Activated CD8-positive, alpha-beta T cell treated with anti-CD3 and anti-CD28 coated beads, Interleukin-2, amount 10 ng/mL, durations not matched to agents 7 days and 5 days (primary cell): ENCODE data around the gene NVL. TPM values are rescaled to one million over a fixed set of nuclear protein-coding genes. Genes with fewer than 3 reads are reported as not detected.

Experiments used
- ATAC-seq: fragments of 150-1000 bp; cut with Tn5 transposase; one replicate; pipeline ENCODE4 v1.10.0; 2021; ENCODE audit warnings: moderate library complexity
- CTCF ChIA-PET: fragments of 350-600 bp; sonication (Branson Sonifier 250); formaldehyde crosslinking; loops from one replicate; lab custom pipeline; 2021; ENCODE audit warnings: antibody characterized with exemption; lab: Charles Lee
- POLR2A ChIA-PET: fragments of 350-600 bp; sonication (Branson Sonifier 250); formaldehyde crosslinking; loops from one replicate; lab custom pipeline; 2021; ENCODE audit warnings: antibody characterized with exemption; lab: Charles Lee
- DNase-seq: peaks from one replicate; pipeline ENCODE4 v3.0.0-alpha.2; 2020
- H3K27ac Mint-ChIP-seq: one replicate; pipeline ENCODE4 v1.8.0; 2021; ENCODE audit warnings: mild to moderate bottlenecking, mixed read lengths
- H3K27me3 Mint-ChIP-seq: one replicate; pipeline ENCODE4 v1.8.0; 2021; ENCODE audit warnings: low read depth, mixed read lengths
- H3K36me3 Mint-ChIP-seq: one replicate; pipeline ENCODE4 v1.8.0; 2021; ENCODE audit warnings: low read depth, mixed read lengths
- H3K4me1 Mint-ChIP-seq: one replicate; pipeline ENCODE4 v1.8.0; 2021; ENCODE audit warnings: low read depth, mixed read lengths
- H3K4me3 Mint-ChIP-seq: one replicate; pipeline ENCODE4 v1.8.0; 2021; ENCODE audit warnings: mild to moderate bottlenecking, mixed read lengths
- H3K9me3 Mint-ChIP-seq: one replicate; pipeline ENCODE4 v1.8.0; 2022; ENCODE audit warnings: mixed read lengths; ENCODE audit not compliant: insufficient read depth
- total RNA-seq, 2 experiments: library from RNA; stranded (reverse); gene quantifications; one replicate each; pipeline ENCODE4 v1.2.3, GENCODE V29; 2021

NVL gene
- total RNA-seq, 2 experiments from 2014 or later = 48.5 to 56.2 TPM

GRCh38 chr1:224276771-224277487 is 53.0 kb downstream of the NVL start:
- POLR2A ChIA-PET = no interaction called here
- no peak for ATAC-seq
- CTCF ChIA-PET = no interaction called here
- H3K9me3 Mint-ChIP-seq = no peaks in the 10 kb centered on the region
- H3K4me3 Mint-ChIP-seq = no peak overlapping the region
- no peak for DNase-seq
- peaks cover 34% of the 10 kb centered on the region for H3K36me3 Mint-ChIP-seq
- H3K27ac Mint-ChIP-seq = no peak overlapping the region
- peaks cover 2% of the 10 kb centered on the region for H3K4me1 Mint-ChIP-seq
- no peaks in the 10 kb centered on the region for H3K27me3 Mint-ChIP-seq

- H3K27me3 Mint-ChIP-seq = no peaks in the 10 kb centered on the region
- peaks cover 2% of the 10 kb centered on the region for H3K4me1 Mint-ChIP-seq
- H3K4me3 Mint-ChIP-seq = no peak overlapping the region
- H3K27ac Mint-ChIP-seq = no peak overlapping the region
- H3K36me3 Mint-ChIP-seq = peaks cover 24% of the 10 kb centered on the region
- CTCF ChIA-PET = interaction anchor here (1.1 kb wide), 1 partner anchor 142 kb away, joined by 3 read pairs; no protein-coding TSS in a partner anchor
- ATAC-seq (no peak), DNase-seq (peak; percentile 3)
- H3K9me3 Mint-ChIP-seq = no peaks in the 10 kb centered on the region
- POLR2A ChIA-PET = no interaction called here
These were observed 54.9 kb downstream of the NVL start for GRCh38 chr1:224274970-224275626.

GRCh38 chr1:224273641-224274040 is 56.3 kb downstream of the NVL start:
- ATAC-seq (no peak), DNase-seq (peak; percentile 8)
- ChIA-PET POLR2A (no interaction called here), CTCF (interaction anchor here (0.9 kb wide), 1 partner anchor 103 kb away, joined by 3 read pairs; no protein-coding TSS in a partner anchor)
- H3K36me3 Mint-ChIP-seq = peaks cover 36% of the 10 kb centered on the region
- no peak overlapping the region for H3K4me3 Mint-ChIP-seq
- H3K4me1 Mint-ChIP-seq = peaks cover 5% of the 10 kb centered on the region
- H3K9me3 Mint-ChIP-seq = no peaks in the 10 kb centered on the region
- H3K27ac Mint-ChIP-seq = peak overlapping the region; percentile 65
- no peaks in the 10 kb centered on the region for H3K27me3 Mint-ChIP-seq

GRCh38 chr1:224271106-224271505 is 58.9 kb downstream of the NVL start:
- H3K4me3 Mint-ChIP-seq = no peak overlapping the region
- ATAC-seq = no peak
- peaks cover 22% of the 10 kb centered on the region for H3K4me1 Mint-ChIP-seq
- ChIA-PET CTCF (no interaction called here), POLR2A (interaction anchor here (0.6 kb wide), 1 partner anchor 17 kb away, joined by 3 read pairs; no protein-coding TSS in a partner anchor)
- H3K9me3 Mint-ChIP-seq = no peaks in the 10 kb centered on the region
- no peaks in the 10 kb centered on the region for H3K27me3 Mint-ChIP-seq
- peak; percentile 3 for DNase-seq
- peaks cover 41% of the 10 kb centered on the region for H3K36me3 Mint-ChIP-seq
- H3K27ac Mint-ChIP-seq = no peak overlapping the region

- H3K4me3 Mint-ChIP-seq = no peak overlapping the region
- H3K27me3 Mint-ChIP-seq = no peaks in the 10 kb centered on the region
- ChIA-PET POLR2A (interaction anchor here (0.7 kb wide), 1 partner anchor 30 kb away, joined by 4 read pairs; no protein-coding TSS in a partner anchor), CTCF (interaction anchor here (1.2 kb wide), 2 partner anchors 23 to 109 kb away, joined by 3 read pairs; no protein-coding TSS in a partner anchor)
- H3K4me1 Mint-ChIP-seq = peaks cover 30% of the 10 kb centered on the region
- peak; percentile 12 for DNase-seq
- peaks cover 41% of the 10 kb centered on the region for H3K36me3 Mint-ChIP-seq
- no peaks in the 10 kb centered on the region for H3K9me3 Mint-ChIP-seq
- no peak for ATAC-seq
- no peak overlapping the region for H3K27ac Mint-ChIP-seq
These were observed 62.0 kb downstream of the NVL start for GRCh38 chr1:224267925-224268324.

GRCh38 chr1:224266915-224267856 is 62.8 kb downstream of the NVL start:
- CTCF ChIA-PET = interaction anchor here (1.2 kb wide), 2 partner anchors 22 to 151 kb away, joined by 3 to 5 read pairs; no protein-coding TSS in a partner anchor
- DNase-seq (peak; percentile 18), ATAC-seq (no peak)
- peaks cover 49% of the 10 kb centered on the region for H3K36me3 Mint-ChIP-seq
- H3K9me3 Mint-ChIP-seq = no peaks in the 10 kb centered on the region
- POLR2A ChIA-PET = interaction anchor here (0.7 kb wide), 1 partner anchor 29 kb away, joined by 4 read pairs; no protein-coding TSS in a partner anchor
- H3K4me1 Mint-ChIP-seq = peaks cover 37% of the 10 kb centered on the region
- no peak overlapping the region for H3K4me3 Mint-ChIP-seq
- H3K27ac Mint-ChIP-seq = peak overlapping the region; percentile 37
- no peaks in the 10 kb centered on the region for H3K27me3 Mint-ChIP-seq

GRCh38 chr1:224266105-224266914 is 63.7 kb downstream of the NVL start:
- Mint-ChIP-seq H3K27me3 (no peaks in the 10 kb centered on the region), H3K36me3 (peaks cover 50% of the 10 kb centered on the region), H3K4me3 (no peak overlapping the region), H3K27ac (no peak overlapping the region), H3K4me1 (peaks cover 45% of the 10 kb centered on the region), H3K9me3 (no peaks in the 10 kb centered on the region)
- ATAC-seq = no peak
- peak; percentile 4 for DNase-seq
- ChIA-PET POLR2A (interaction anchor here (0.5 kb wide), 1 partner anchor 217 kb away, joined by 3 read pairs; no protein-coding TSS in a partner anchor), CTCF (interaction anchor here (1.2 to 1.4 kb wide), 2 partner anchors 9 to 150 kb away, joined by 4 to 5 read pairs; no protein-coding TSS in a partner anchor)

- DNase-seq (no peak), ATAC-seq (no peak)
- Mint-ChIP-seq H3K4me1 (peaks cover 47% of the 10 kb centered on the region), H3K27ac (no peak overlapping the region), H3K27me3 (no peaks in the 10 kb centered on the region), H3K36me3 (peaks cover 52% of the 10 kb centered on the region), H3K4me3 (no peak overlapping the region), H3K9me3 (no peaks in the 10 kb centered on the region)
- POLR2A ChIA-PET = interaction anchor here (0.7 kb wide), 1 partner anchor 100 kb away, joined by 3 read pairs; no protein-coding TSS in a partner anchor
- CTCF ChIA-PET = no interaction called here
These were observed 65.7 kb downstream of the NVL start for GRCh38 chr1:224264321-224264720.

- ATAC-seq (peak; percentile 47), DNase-seq (no peak)
- ChIA-PET CTCF (interaction anchor here (1.5 kb wide), 1 partner anchor 25 kb away, joined by 3 read pairs; no protein-coding TSS in a partner anchor), POLR2A (interaction anchor here (0.7 kb wide), 2 partner anchors 9 to 164 kb away, joined by 4 read pairs; no protein-coding TSS in a partner anchor)
- no peaks in the 10 kb centered on the region for H3K27me3 Mint-ChIP-seq
- H3K9me3 Mint-ChIP-seq = no peaks in the 10 kb centered on the region
- peak overlapping the region; percentile 13 for H3K4me3 Mint-ChIP-seq
- H3K36me3 Mint-ChIP-seq = peaks cover 42% of the 10 kb centered on the region
- peaks cover 39% of the 10 kb centered on the region for H3K4me1 Mint-ChIP-seq
- peak overlapping the region; percentile 69 for H3K27ac Mint-ChIP-seq
These were observed 67.5 kb downstream of the NVL start for GRCh38 chr1:224262373-224263054.

- no peak overlapping the region for H3K27ac Mint-ChIP-seq
- DNase-seq (no peak), ATAC-seq (no peak)
- POLR2A ChIA-PET = no interaction called here
- no peak overlapping the region for H3K4me3 Mint-ChIP-seq
- H3K9me3 Mint-ChIP-seq = no peaks in the 10 kb centered on the region
- H3K27me3 Mint-ChIP-seq = no peaks in the 10 kb centered on the region
- CTCF ChIA-PET = no interaction called here
- H3K4me1 Mint-ChIP-seq = peaks cover 28% of the 10 kb centered on the region
- H3K36me3 Mint-ChIP-seq = peaks cover 41% of the 10 kb centered on the region
These were observed 70.0 kb downstream of the NVL start for GRCh38 chr1:224259986-224260385.
